ENCODE data around the gene GJB2. TPM values are rescaled to one million over a fixed set of nuclear protein-coding genes. Genes with fewer than 3 reads are reported as not detected.
A peak's percentile ranks its signal among the peaks of the same experiment; 100 is the strongest.

GJB2 gene
- total RNA-seq, 4 donors from 2014 or later, result 32.8 to 129 (median 77.5) TPM

GRCh38 chr13:20142023-20142926 lies 50.5 kb downstream of the GJB2 start:
- no peaks in the 10 kb centered on the region for H3K9me3 ChIP-seq
- no peak overlapping the region for H3K27ac ChIP-seq
- 62% methylated on average over 24 of the region's 84 CpGs for WGBS
- peaks cover 69% of the 10 kb centered on the region for H3K27me3 ChIP-seq
- peaks cover 11% of the 10 kb centered on the region for H3K4me1 ChIP-seq
- H3K4me3 ChIP-seq, result peak overlapping the region; percentile 32
- TF ChIP-seq POLR2AphosphoS5 (IDR thresholded peaks at IDR 0.05) (no peak), POLR2A (IDR thresholded peaks at IDR 0.05) (no peak), EP300 (IDR thresholded peaks at IDR 0.05) (no peak), CTCF (IDR thresholded peaks at IDR 0.05) (no peak)
- H3K36me3 ChIP-seq, result no peaks in the 10 kb centered on the region
- DNase-seq (ENCODE audit: low spot score in 2 of 2), result no peak

GRCh38 chr13:20141238-20142022 lies 51.3 kb downstream of the GJB2 start:
- peaks cover 78% of the 10 kb centered on the region for H3K27me3 ChIP-seq
- 63% methylated on average over 10 of the region's 14 CpGs for WGBS

DNA sequence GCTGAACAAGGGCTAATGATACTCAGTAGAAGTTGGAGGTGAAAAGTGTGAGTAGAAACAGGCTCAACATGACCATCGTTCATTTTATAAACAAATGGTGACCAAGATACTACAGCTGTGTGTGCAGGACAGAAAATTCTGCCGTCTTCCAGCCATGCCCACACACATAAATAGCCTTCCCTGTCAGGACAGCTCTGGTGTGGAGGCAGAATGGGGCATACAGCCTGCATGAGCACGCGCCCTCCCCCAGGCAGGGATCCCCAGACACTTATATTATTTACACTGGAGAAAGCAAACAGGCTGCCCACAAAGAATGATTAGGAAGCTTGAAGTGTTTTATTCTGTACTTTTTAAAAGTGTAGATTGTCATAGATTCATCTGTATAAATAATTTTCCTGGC lies 52.3 kb downstream of the GJB2 start:
- Histone ChIP-seq H3K36me3 (no peaks in the 10 kb centered on the region), H3K4me3 (no peak overlapping the region), H3K27ac (no peak overlapping the region), H3K27me3 (peaks cover 80% of the 10 kb centered on the region), H3K9me3 (no peaks in the 10 kb centered on the region), H3K4me1 (peaks cover 17% of the 10 kb centered on the region)
- no peak for DNase-seq (ENCODE audit: low spot score in 2 of 2)
- TF ChIP-seq POLR2AphosphoS5 (IDR thresholded peaks at IDR 0.05) (no peak), CTCF (IDR thresholded peaks at IDR 0.05) (no peak), POLR2A (IDR thresholded peaks at IDR 0.05) (no peak), EP300 (IDR thresholded peaks at IDR 0.05) (no peak)
- 87% methylated on average over 4 of the region's 4 CpGs for WGBS

More at GRCh38 chr13:20141238-20142022, 51.3 kb downstream of the GJB2 start:
- TF ChIP-seq POLR2AphosphoS5 (IDR thresholded peaks at IDR 0.05) (no peak), CTCF (IDR thresholded peaks at IDR 0.05) (no peak), EP300 (IDR thresholded peaks at IDR 0.05) (no peak), POLR2A (IDR thresholded peaks at IDR 0.05) (no peak)
- peak in 1 of 2 donors; percentile 44 for DNase-seq (ENCODE audit: low spot score in 2 of 2)
- Histone ChIP-seq H3K36me3 (no peaks in the 10 kb centered on the region), H3K27ac (no peak overlapping the region), H3K4me1 (peaks cover 17% of the 10 kb centered on the region), H3K4me3 (peak overlapping the region; percentile 32), H3K9me3 (no peaks in the 10 kb centered on the region)

- no peak overlapping the region for H3K4me3 ChIP-seq
- no peaks in the 10 kb centered on the region for H3K9me3 ChIP-seq
- H3K27ac ChIP-seq, result no peak overlapping the region
- TF ChIP-seq POLR2A (IDR thresholded peaks at IDR 0.05) (no peak), POLR2AphosphoS5 (IDR thresholded peaks at IDR 0.05) (no peak), EP300 (IDR thresholded peaks at IDR 0.05) (no peak), CTCF (IDR thresholded peaks at IDR 0.05) (no peak)
- H3K36me3 ChIP-seq, result no peaks in the 10 kb centered on the region
- whole genome bisulfite sequencing, result 58% methylated on average over 2 of the region's 2 CpGs
- no peak for DNase-seq (ENCODE audit: low spot score in 2 of 2)
- peaks cover 78% of the 10 kb centered on the region for H3K27me3 ChIP-seq
- peaks cover 17% of the 10 kb centered on the region for H3K4me1 ChIP-seq
These were observed 54.9 kb downstream of the GJB2 start for GRCh38 chr13:20137875-20138274.

Other genes with a start within 250 kb of the GJB2 start
- 100 to 1,000 TPM in 1 of 4 donors, 10 to 100 TPM in 3; 44.5 to 217 (median 57.0) TPM for gene ZMYM2, start 234.2 kb downstream of the GJB2 start, total RNA-seq
- under 1 TPM in 3 of 4 donors, not detected in 1; 0.25 to 0.94 (median 0.30) TPM for gene GJA3, start 31.9 kb downstream of the GJB2 start, total RNA-seq
- 100 to 1,000 TPM in 1 of 4 donors, 10 to 100 TPM in 3; 32.4 to 128 (median 68.0) TPM for gene GJB6, start 39.4 kb upstream of the GJB2 start, total RNA-seq

Data from suprapubic skin (tissue), 4 donors.